MG63 (cell line): ENCODE data around the gene PACS1. TPM values are rescaled to one million over a fixed set of nuclear protein-coding genes. Genes with fewer than 3 reads are reported as not detected.

ENCODE experiments used
- DNase-seq: peaks from one replicate; pipeline ENCODE4 v3.0.0-alpha.2; 2020
- H3K27me3 ChIP-seq: fragments of 250-450 bp; sonication (Bioruptor Pico); 2 replicates; pipeline ENCODE4 v1.5.1; 2020; ENCODE audit warnings: mild to moderate bottlenecking, moderate library complexity
- H3K36me3 ChIP-seq: fragments of 250-450 bp; sonication (Bioruptor Pico); 2 replicates; pipeline ENCODE4 v1.5.1; 2020; ENCODE audit warnings: mild to moderate bottlenecking, moderate library complexity
- H3K4me3 ChIP-seq: fragments of 250-450 bp; sonication (Bioruptor Pico); 2 replicates; pipeline ENCODE4 v1.5.1; 2020; ENCODE audit warnings: mild to moderate bottlenecking, moderate library complexity
- H3K9me3 ChIP-seq: fragments of 250-450 bp; sonication (Bioruptor Pico); 2 replicates; pipeline ENCODE4 v1.5.1; 2020; ENCODE audit warnings: mild to moderate bottlenecking, moderate library complexity
- total RNA-seq: library from RNA; depleted of rRNA; stranded (reverse); fragments of >200 nt; shearing (Covaris generic); gene quantifications from 2 replicates; pipeline ENCODE4 v1.2.3, GENCODE V29; 2014; ENCODE audit warnings: low replicate concordance

PACS1 gene
- total RNA-seq, 1 experiment from 2014 or later: 11.2 TPM

- H3K27me3 ChIP-seq: no peaks in the 10 kb centered on the region
- H3K4me3 ChIP-seq: no peak overlapping the region
- no peak for DNase-seq
- H3K9me3 ChIP-seq: no peaks in the 10 kb centered on the region
- H3K36me3 ChIP-seq: peaks cover 30% of the 10 kb centered on the region
Observed at GRCh38 chr11:66259225-66259624, 189.2 kb downstream of the PACS1 start.

GRCh38 chr11:66259956-66260355 is 189.9 kb downstream of the PACS1 start:
- H3K36me3 ChIP-seq: peaks cover 34% of the 10 kb centered on the region

GRCh38 chr11:66261578-66261977 is 191.5 kb downstream of the PACS1 start:
- Histone ChIP-seq H3K4me3 (no peak overlapping the region), H3K36me3 (peaks cover 42% of the 10 kb centered on the region), H3K27me3 (no peaks in the 10 kb centered on the region), H3K9me3 (no peaks in the 10 kb centered on the region)
- no peak for DNase-seq

More at GRCh38 chr11:66259956-66260355, 189.9 kb downstream of the PACS1 start:
- no peak for DNase-seq
- H3K9me3 ChIP-seq: no peaks in the 10 kb centered on the region
- no peak overlapping the region for H3K4me3 ChIP-seq
- H3K27me3 ChIP-seq: no peaks in the 10 kb centered on the region

- Histone ChIP-seq H3K36me3 (peaks cover 46% of the 10 kb centered on the region), H3K27me3 (no peaks in the 10 kb centered on the region), H3K4me3 (no peak overlapping the region), H3K9me3 (no peaks in the 10 kb centered on the region)
- DNase-seq: no peak
Observed at GRCh38 chr11:66262191-66262590, 192.1 kb downstream of the PACS1 start.

- H3K9me3 ChIP-seq: no peaks in the 10 kb centered on the region
- DNase-seq: no peak
- no peak overlapping the region for H3K4me3 ChIP-seq
- H3K27me3 ChIP-seq: no peaks in the 10 kb centered on the region
- H3K36me3 ChIP-seq: peaks cover 47% of the 10 kb centered on the region
Observed at GRCh38 chr11:66262696-66263095, 192.6 kb downstream of the PACS1 start.

- H3K9me3 ChIP-seq: no peaks in the 10 kb centered on the region
- no peak for DNase-seq
- peaks cover 47% of the 10 kb centered on the region for H3K36me3 ChIP-seq
- no peak overlapping the region for H3K4me3 ChIP-seq
- no peaks in the 10 kb centered on the region for H3K27me3 ChIP-seq
Observed at GRCh38 chr11:66263231-66263630, 193.2 kb downstream of the PACS1 start.

DNA sequence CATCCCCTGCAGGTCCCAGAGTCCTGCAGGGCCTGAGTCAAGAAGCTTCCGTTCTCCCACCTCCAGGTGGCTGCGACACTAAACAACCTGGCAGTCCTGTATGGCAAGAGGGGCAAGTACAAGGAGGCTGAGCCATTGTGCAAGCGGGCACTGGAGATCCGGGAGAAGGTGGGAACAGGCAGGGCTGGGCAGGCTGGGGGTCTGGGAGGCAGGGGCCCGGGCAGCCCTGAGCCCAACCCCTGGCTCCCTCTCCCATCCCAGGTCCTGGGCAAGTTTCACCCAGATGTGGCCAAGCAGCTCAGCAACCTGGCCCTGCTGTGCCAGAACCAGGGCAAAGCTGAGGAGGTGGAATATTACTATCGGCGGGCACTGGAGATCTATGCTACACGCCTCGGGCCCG is 193.7 kb downstream of the PACS1 start:
- H3K9me3 ChIP-seq: no peaks in the 10 kb centered on the region
- DNase-seq: no peak
- no peak overlapping the region for H3K4me3 ChIP-seq
- no peaks in the 10 kb centered on the region for H3K27me3 ChIP-seq
- peaks cover 47% of the 10 kb centered on the region for H3K36me3 ChIP-seq

GRCh38 chr11:66264383-66264782 is 194.3 kb downstream of the PACS1 start:
- Histone ChIP-seq H3K9me3 (no peaks in the 10 kb centered on the region), H3K4me3 (no peak overlapping the region), H3K36me3 (peaks cover 42% of the 10 kb centered on the region), H3K27me3 (no peaks in the 10 kb centered on the region)
- DNase-seq: no peak

DNA sequence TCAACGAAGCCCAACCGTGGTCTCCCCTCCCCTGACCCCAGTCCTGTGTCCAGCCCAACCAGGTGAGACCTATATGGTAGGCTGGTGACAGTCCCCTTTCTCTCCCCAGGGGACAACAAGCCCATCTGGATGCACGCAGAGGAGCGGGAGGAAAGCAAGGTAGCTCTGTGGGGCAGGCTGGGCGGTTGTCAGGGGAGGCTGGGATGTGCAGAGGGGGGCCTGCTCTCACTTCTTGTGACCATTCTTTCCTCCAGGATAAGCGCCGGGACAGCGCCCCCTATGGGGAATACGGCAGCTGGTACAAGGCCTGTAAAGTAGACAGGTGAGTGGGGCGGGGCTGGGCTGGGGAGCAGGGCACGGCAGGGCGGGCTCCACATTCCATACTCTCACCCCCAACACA is 194.8 kb downstream of the PACS1 start:
- peaks cover 38% of the 10 kb centered on the region for H3K36me3 ChIP-seq
- no peak for DNase-seq
- no peak overlapping the region for H3K4me3 ChIP-seq
- H3K9me3 ChIP-seq: no peaks in the 10 kb centered on the region
- H3K27me3 ChIP-seq: no peaks in the 10 kb centered on the region

- Histone ChIP-seq H3K27me3 (no peaks in the 10 kb centered on the region), H3K4me3 (no peak overlapping the region), H3K36me3 (peaks cover 38% of the 10 kb centered on the region), H3K9me3 (no peaks in the 10 kb centered on the region)
- DNase-seq: no peak
Observed at GRCh38 chr11:66265531-66266377, 195.7 kb downstream of the PACS1 start.

- no peak for DNase-seq
- peaks cover 40% of the 10 kb centered on the region for H3K36me3 ChIP-seq
- H3K4me3 ChIP-seq: no peak overlapping the region
- no peaks in the 10 kb centered on the region for H3K9me3 ChIP-seq
- no peaks in the 10 kb centered on the region for H3K27me3 ChIP-seq
Observed at GRCh38 chr11:66266378-66267038, 196.4 kb downstream of the PACS1 start.

DNA sequence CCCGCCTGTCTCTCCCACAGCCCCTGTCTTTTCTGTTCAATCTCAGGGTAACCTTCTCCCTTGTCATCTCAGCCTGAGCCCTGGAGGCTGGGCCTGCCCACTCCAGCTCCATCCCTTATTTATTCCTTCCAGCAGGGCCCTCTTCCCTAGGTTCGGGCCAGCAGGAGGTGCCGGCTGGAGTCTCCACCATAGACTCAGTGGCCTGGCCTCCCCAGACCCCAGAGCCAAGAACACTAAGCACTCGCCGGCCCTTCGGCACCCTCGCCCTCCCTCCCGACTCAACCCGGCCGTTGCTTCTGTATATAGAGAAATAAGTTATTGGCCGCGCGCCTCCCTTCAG is 196.9 kb downstream of the PACS1 start:
- peaks cover 42% of the 10 kb centered on the region for H3K36me3 ChIP-seq

GRCh38 chr11:66267379-66268243 is 197.5 kb downstream of the PACS1 start:
- peak; percentile 67 for DNase-seq
- no peaks in the 10 kb centered on the region for H3K27me3 ChIP-seq
- H3K4me3 ChIP-seq: peak overlapping the region; percentile 90
- no peaks in the 10 kb centered on the region for H3K9me3 ChIP-seq
- peaks cover 44% of the 10 kb centered on the region for H3K36me3 ChIP-seq

More for the DNA sequence above, 196.9 kb downstream of the PACS1 start:
- H3K9me3 ChIP-seq: no peaks in the 10 kb centered on the region
- DNase-seq: no peak
- no peaks in the 10 kb centered on the region for H3K27me3 ChIP-seq
- no peak overlapping the region for H3K4me3 ChIP-seq

GRCh38 chr11:66268244-66268951 is 198.3 kb downstream of the PACS1 start, which contains the start of gene RAB1B:
Gene RAB1B, plus strand, starts transcription at chr11:66268639. Its CDS starts 41 bp downstream, at chr11:66268680.
- Histone ChIP-seq H3K4me3 (peak within 1 kb of the TSS; percentile 90), H3K27me3 (no peaks in the 10 kb centered on the region), H3K9me3 (no peaks in the 10 kb centered on the region), H3K36me3 (peaks cover 50% of the 10 kb centered on the region)
- DNase-seq: peak; percentile 99

GRCh38 chr11:66268952-66269905 is 199.2 kb downstream of the PACS1 start:
- peak; percentile 31 for DNase-seq
- Histone ChIP-seq H3K4me3 (peak overlapping the region; percentile 90), H3K36me3 (peaks cover 57% of the 10 kb centered on the region), H3K9me3 (no peaks in the 10 kb centered on the region), H3K27me3 (no peaks in the 10 kb centered on the region)
